H9 (cell line): ENCODE measurements around the gene ZNF221. TPM values are rescaled to one million over a fixed set of nuclear protein-coding genes. Genes with fewer than 3 reads are reported as not detected.

Experiments used
- DNase-seq: peaks from one replicate; pipeline ENCODE4 v3.0.0-alpha.2; 2017
- H2AFZ ChIP-seq: one replicate; pipeline ENCODE4 v1.6.1; 2013; ENCODE audit warnings: mild to moderate bottlenecking, low read length, control low read depth, moderate library complexity
- H2AK5ac ChIP-seq: 2 replicates; pipeline ENCODE4 v1.6.1; 2013; ENCODE audit warnings: low read length, control low read depth, mixed read lengths; ENCODE audit not compliant: insufficient read length
- H2BK120ac ChIP-seq: one replicate; pipeline ENCODE4 v1.6.1; 2013; ENCODE audit warnings: low read depth, mild to moderate bottlenecking, low read length, control low read depth, inconsistent platforms; ENCODE audit not compliant: poor library complexity, severe bottlenecking
- H2BK12ac ChIP-seq: 2 replicates; pipeline ENCODE4 v1.6.1; 2013; ENCODE audit warnings: low read length, control low read depth, mixed read lengths, low read depth; ENCODE audit not compliant: insufficient read length
- H2BK15ac ChIP-seq: 2 replicates; pipeline ENCODE4 v1.6.1; 2013; ENCODE audit warnings: low read depth, low read length, control low read depth
- H2BK20ac ChIP-seq: one replicate; pipeline ENCODE4 v1.6.1; 2013; ENCODE audit warnings: low read depth, mild to moderate bottlenecking, low read length, control low read depth, inconsistent platforms; ENCODE audit not compliant: poor library complexity, severe bottlenecking
- H2BK5ac ChIP-seq: 2 replicates; pipeline ENCODE4 v1.6.1; 2013; ENCODE audit warnings: low read length, control low read depth, mixed read lengths; ENCODE audit not compliant: insufficient read length
- H3K14ac ChIP-seq: 2 replicates; pipeline ENCODE4 v1.6.1; 2013; ENCODE audit warnings: low read length, control low read depth; ENCODE audit not compliant: insufficient read depth
- H3K18ac ChIP-seq: 2 replicates; pipeline ENCODE4 v1.6.1; 2013; ENCODE audit warnings: low read depth, mild to moderate bottlenecking, mixed read lengths, low read length, control low read depth; ENCODE audit not compliant: insufficient read length
- H3K23ac ChIP-seq: 2 replicates; pipeline ENCODE4 v1.6.1; 2013; ENCODE audit warnings: low read length, control low read depth, mixed read lengths, low read depth; ENCODE audit not compliant: insufficient read length
- H3K23me2 ChIP-seq: 2 replicates; pipeline ENCODE4 v1.6.1; 2013; ENCODE audit warnings: low read depth, mild to moderate bottlenecking, mixed read lengths, low read length, control low read depth; ENCODE audit not compliant: insufficient read length, poor library complexity, severe bottlenecking
- H3K27ac ChIP-seq: 2 replicates; pipeline ENCODE4 v1.5.1; 2013; ENCODE audit warnings: low read length, control low read depth, mixed read lengths, low read depth; ENCODE audit not compliant: insufficient read length
- H3K27me3 ChIP-seq: 2 replicates; pipeline ENCODE4 v1.6.1; 2013; ENCODE audit warnings: low read length, control low read depth, inconsistent platforms; ENCODE audit not compliant: insufficient read depth
- H3K4ac ChIP-seq: 2 replicates; pipeline ENCODE4 v1.6.1; 2013; ENCODE audit warnings: low read depth, mild to moderate bottlenecking, control low read depth, inconsistent platforms, low read length, moderate library complexity
- H3K4me1 ChIP-seq: 2 replicates; pipeline ENCODE4 v1.6.1; 2013; ENCODE audit warnings: low read length, control low read depth, inconsistent platforms; ENCODE audit not compliant: insufficient read depth
- H3K4me2 ChIP-seq: 2 replicates; pipeline ENCODE4 v1.6.1; 2013; ENCODE audit warnings: low read length, control low read depth, mixed read lengths; ENCODE audit not compliant: insufficient read length, insufficient read depth
- H3K56ac ChIP-seq: 2 replicates; pipeline ENCODE4 v1.6.1; 2013; ENCODE audit warnings: low read depth, mild to moderate bottlenecking, mixed read lengths, low read length, control low read depth; ENCODE audit not compliant: insufficient read length
- H3K79me1 ChIP-seq: 2 replicates; pipeline ENCODE4 v1.6.1; 2013; ENCODE audit warnings: low read depth, mild to moderate bottlenecking, moderate library complexity, low read length, control low read depth, inconsistent platforms; ENCODE audit not compliant: insufficient read depth, poor library complexity, severe bottlenecking
- H3K79me2 ChIP-seq: 2 replicates; pipeline ENCODE4 v1.6.1; 2013; ENCODE audit warnings: low read length, control low read depth, inconsistent platforms; ENCODE audit not compliant: insufficient read depth
- H3K9ac ChIP-seq: 2 replicates; pipeline ENCODE4 v1.6.1; 2013; ENCODE audit warnings: low read length, control low read depth, mixed read lengths; ENCODE audit not compliant: insufficient read length; ENCODE audit errors: extremely low read depth
- H3K9me3 ChIP-seq: one replicate; pipeline ENCODE4 v1.6.1; 2013; ENCODE audit warnings: low read depth, low read length, inconsistent platforms; ENCODE audit not compliant: control insufficient read depth
- H3T11ph ChIP-seq: one replicate; pipeline ENCODE4 v1.6.1; 2013; ENCODE audit warnings: mild to moderate bottlenecking, low read length, control low read depth, inconsistent platforms
- H4K20me1 ChIP-seq: one replicate; pipeline ENCODE4 v1.6.1; 2013; ENCODE audit not compliant: control insufficient read depth, insufficient read length, insufficient read depth
- H4K5ac ChIP-seq: 2 replicates; pipeline ENCODE4 v1.6.1; 2013; ENCODE audit warnings: low read depth, mild to moderate bottlenecking, mixed read lengths, low read length, control low read depth; ENCODE audit not compliant: insufficient read length
- H4K8ac ChIP-seq: replicated peaks from 2 replicates; pipeline ENCODE4 v1.6.1; 2013; ENCODE audit warnings: low read length, control low read depth, mixed read lengths, low read depth; ENCODE audit not compliant: insufficient read length
- H4K91ac ChIP-seq: 2 replicates; pipeline ENCODE4 v1.6.1; 2013; ENCODE audit warnings: low read depth, mild to moderate bottlenecking, moderate library complexity, mixed read lengths, low read length, control low read depth; ENCODE audit not compliant: insufficient read length
- H3K27ac Mint-ChIP-seq, 3 experiments: 2 replicates in 2 of 3; 3 replicates in 1 of 3; pipeline ENCODE4 v1.8.0; 2020 to 2021; ENCODE audit warnings: mixed read lengths in 3 of 3, mild to moderate bottlenecking in 1 of 3, moderate library complexity in 1 of 3
- H3K27me3 Mint-ChIP-seq: 2 replicates; pipeline ENCODE4 v1.8.0; 2021; ENCODE audit warnings: low read depth, mild to moderate bottlenecking, moderate library complexity, mixed read lengths
- H3K36me3 Mint-ChIP-seq, 3 experiments: 2 replicates in 2 of 3; 3 replicates in 1 of 3; pipeline ENCODE4 v1.8.0; 2020 to 2021; ENCODE audit warnings: low read depth in 3 of 3, mixed read lengths in 3 of 3; ENCODE audit not compliant: insufficient read depth in 1 of 3
- H3K4me1 Mint-ChIP-seq, 2 experiments: 2 replicates each; pipeline ENCODE4 v1.8.0; 2020; ENCODE audit warnings: mixed read lengths in 2 of 2
- H3K4me3 Mint-ChIP-seq, 2 experiments: 2 replicates in 1 of 2; 3 replicates in 1 of 2; pipeline ENCODE4 v1.8.0; 2020 to 2021; ENCODE audit warnings: mild to moderate bottlenecking in 2 of 2, mixed read lengths in 2 of 2, moderate library complexity in 1 of 2
- H3K9me3 Mint-ChIP-seq, 2 experiments: 2 replicates in 1 of 2; 3 replicates in 1 of 2; pipeline ENCODE4 v1.8.0; 2020; ENCODE audit warnings: mild to moderate bottlenecking in 2 of 2, mixed read lengths in 2 of 2, moderate library complexity in 1 of 2
- WGBS: extraction: QIAGEN DNeasy Blood & Tissue Kit; methylation state at CpG from one replicate; pipeline ENCODE4 v1.1.7; 2013; ENCODE audit warnings: missing lambda C conversion rate, low lambda C conversion rate, mixed read lengths; ENCODE audit not compliant: insufficient read length; ENCODE audit errors: extremely low coverage; 5-methylcytosine and 5-hydroxymethylcytosine counted together
- total RNA-seq: library from RNA; stranded (reverse); gene quantifications from 2 replicates; pipeline ENCODE4 v1.2.1, GENCODE V29; 2021
- TF ChIP-seq, protein P1 (sequence below): fragments of 200-600 bp; sonication (generic); conservative IDR thresholded peaks from 3 replicates; pipeline ENCODE4 v1.8.0; 2021; ENCODE audit warnings: antibody characterized with exemption, mild to moderate bottlenecking

ZNF221 gene
- total RNA-seq, 1 experiment from 2014 or later: 8.0 TPM

GRCh38 chr19:43934055-43934984 is 16.7 kb upstream of the ZNF221 start:
- no peaks in the 10 kb centered on the region for H3K23me2 ChIP-seq
- no peak for DNase-seq
- H2BK15ac ChIP-seq: no peak overlapping the region
- peaks cover 17 to 41% (median 30%) of the 10 kb centered on the region in 3 experiments; a peak in 6 of 7 replicates for H3K36me3 Mint-ChIP-seq
- H3K4me1 Mint-ChIP-seq: peaks cover 7 to 8% of the 10 kb centered on the region in 2 experiments
- H3K9me3 Mint-ChIP-seq: peaks cover 0 to 11% of the 10 kb centered on the region in 2 experiments
- no peaks in the 10 kb centered on the region for H3K79me2 ChIP-seq
- H3K27me3 Mint-ChIP-seq: peaks cover 16% of the 10 kb centered on the region
- H2AFZ ChIP-seq: no peak overlapping the region
- TF ChIP-seq, protein P1, sequence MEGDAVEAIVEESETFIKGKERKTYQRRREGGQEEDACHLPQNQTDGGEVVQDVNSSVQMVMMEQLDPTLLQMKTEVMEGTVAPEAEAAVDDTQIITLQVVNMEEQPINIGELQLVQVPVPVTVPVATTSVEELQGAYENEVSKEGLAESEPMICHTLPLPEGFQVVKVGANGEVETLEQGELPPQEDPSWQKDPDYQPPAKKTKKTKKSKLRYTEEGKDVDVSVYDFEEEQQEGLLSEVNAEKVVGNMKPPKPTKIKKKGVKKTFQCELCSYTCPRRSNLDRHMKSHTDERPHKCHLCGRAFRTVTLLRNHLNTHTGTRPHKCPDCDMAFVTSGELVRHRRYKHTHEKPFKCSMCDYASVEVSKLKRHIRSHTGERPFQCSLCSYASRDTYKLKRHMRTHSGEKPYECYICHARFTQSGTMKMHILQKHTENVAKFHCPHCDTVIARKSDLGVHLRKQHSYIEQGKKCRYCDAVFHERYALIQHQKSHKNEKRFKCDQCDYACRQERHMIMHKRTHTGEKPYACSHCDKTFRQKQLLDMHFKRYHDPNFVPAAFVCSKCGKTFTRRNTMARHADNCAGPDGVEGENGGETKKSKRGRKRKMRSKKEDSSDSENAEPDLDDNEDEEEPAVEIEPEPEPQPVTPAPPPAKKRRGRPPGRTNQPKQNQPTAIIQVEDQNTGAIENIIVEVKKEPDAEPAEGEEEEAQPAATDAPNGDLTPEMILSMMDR: peak; percentile 14; the same call in 1 of the 3 replicates
- no peak overlapping the region for H4K91ac ChIP-seq
- H3K27ac Mint-ChIP-seq: peak overlapping the region; percentile 90 to 98 (median 94); a peak in 5 of 7 replicates
- H3K4me1 ChIP-seq: no peaks in the 10 kb centered on the region
- no peak overlapping the region for H4K5ac ChIP-seq
- H3K23ac ChIP-seq: no peak overlapping the region
- H3K27ac ChIP-seq: no peak overlapping the region
- no peak overlapping the region for H2BK12ac ChIP-seq
- H2BK120ac ChIP-seq: no peak overlapping the region
- H3K14ac ChIP-seq: no peak overlapping the region
- no peak overlapping the region for H3K18ac ChIP-seq
- H3K4me2 ChIP-seq: peak overlapping the region; percentile 84
- no peak overlapping the region for H2AK5ac ChIP-seq
- H3K9me3 ChIP-seq: no peaks in the 10 kb centered on the region
- WGBS: no CpG with 5 or more reads among the region's 15 CpGs
- no peak overlapping the region for H2BK5ac ChIP-seq
- H3K4ac ChIP-seq: no peak overlapping the region
- no peaks in the 10 kb centered on the region for H4K20me1 ChIP-seq
- no peaks in the 10 kb centered on the region for H3K79me1 ChIP-seq
- H3K27me3 ChIP-seq: no peaks in the 10 kb centered on the region
- H3T11ph ChIP-seq: no peak overlapping the region
- H3K4me3 Mint-ChIP-seq: peak overlapping the region; percentile 94 to 96
- H4K8ac ChIP-seq: no peak overlapping the region
- H2BK20ac ChIP-seq: no peak overlapping the region
- H3K9ac ChIP-seq: peak overlapping the region; percentile 80
- no peak overlapping the region for H3K56ac ChIP-seq
